Endothelial cell of umbilical vein (primary cell): ENCODE measurements around the gene NHS.

ENCODE experiments used
- CTCF ChIP-seq, 2 donors: IDR thresholded peaks; 1 replicate in 1 of 2; 2 replicates in 1 of 2; pipeline ENCODE4 v1.5.1; 2011; ENCODE audit warnings: low read length in 2 of 2, mild to moderate bottlenecking in 2 of 2, moderate library complexity in 2 of 2, control low read depth in 1 of 2, inconsistent platforms in 1 of 2, low read depth in 1 of 2; ENCODE audit not compliant: insufficient read depth in 1 of 2; ENCODE audit errors: extremely low read depth in 1 of 2
- EZH2 ChIP-seq: IDR thresholded peaks from 2 replicates; pipeline ENCODE4 v1.6.1; 2012; ENCODE audit warnings: borderline replicate concordance, low read depth, mild to moderate bottlenecking, moderate library complexity, low read length, inconsistent platforms; ENCODE audit not compliant: severe bottlenecking
- FOS ChIP-seq: IDR thresholded peaks from 2 replicates; pipeline ENCODE4 v1.6.1; 2011; ENCODE audit warnings: mild to moderate bottlenecking, low read length, moderate library complexity, borderline replicate concordance; ENCODE audit not compliant: insufficient read depth
- GATA2 ChIP-seq: IDR thresholded peaks from 2 replicates; pipeline ENCODE4 v1.7.0; 2011; ENCODE audit warnings: low read depth, mild to moderate bottlenecking, moderate library complexity, mixed read lengths, low read length; ENCODE audit not compliant: insufficient read length, insufficient read depth
- JUN ChIP-seq: IDR thresholded peaks from 2 replicates; pipeline ENCODE4 v1.6.1; 2011; ENCODE audit warnings: borderline replicate concordance, low read depth; ENCODE audit not compliant: insufficient read length, insufficient read depth
- MAX ChIP-seq: IDR thresholded peaks from 2 replicates; pipeline ENCODE4 v1.6.1; 2011; ENCODE audit not compliant: insufficient read depth, insufficient read length
- POLR2A ChIP-seq: IDR thresholded peaks from 2 replicates; pipeline ENCODE4 v1.6.1; 2012; ENCODE audit warnings: low read depth, mild to moderate bottlenecking, control low read depth, low read length
- POLR2AphosphoS5 ChIP-seq: IDR thresholded peaks from 2 replicates; pipeline ENCODE4 v1.6.1; 2012; ENCODE audit warnings: low read depth, mild to moderate bottlenecking, control low read depth, low read length, moderate library complexity; ENCODE audit not compliant: insufficient read depth

GRCh38 chrX:17521871-17522693, 147.1 kb downstream of the NHS start:
- TF ChIP-seq POLR2A (no peak), CTCF (IDR thresholded peaks at IDR 0.05; ENCODE audit: extremely low read depth in 1 of 2, insufficient read depth in 1 of 2, low read depth in 1 of 2, low read length in 2 of 2) (no peak), POLR2AphosphoS5 (no peak), EZH2 (no peak), FOS (no peak), MAX (no peak), JUN (no peak), GATA2 (no peak)
